OCI-LY7 (cell line): ENCODE data around the gene CD164L2. TPM values are rescaled to one million over a fixed set of nuclear protein-coding genes. Genes with fewer than 3 reads are reported as not detected.
A peak's percentile ranks its signal among the peaks of the same experiment; 100 is the strongest.

Source experiments
- BruUV-seq: library from RNA; stranded (reverse); fragments of 400-500 nt; replicated peaks from 2 replicates; lab custom pipeline; 2021; lab: Mats Ljungman, UMichigan
- CTCF ChIA-PET: fragments of 300-600 bp; sonication (Branson Sonifier 250); formaldehyde crosslinking; loops from one replicate; lab custom pipeline; 2022; ENCODE audit warnings: antibody characterized with exemption; ENCODE audit not compliant: unreplicated experiment; lab: Charles Lee
- POLR2A ChIA-PET: fragments of 300-600 bp; sonication (Branson Sonifier 250); formaldehyde crosslinking; loops from one replicate; lab custom pipeline; 2022; ENCODE audit warnings: antibody characterized with exemption; lab: Charles Lee
- DNase-seq: peaks from one replicate; pipeline ENCODE4 v3.0.0-alpha.2; 2015; ENCODE audit warnings: low spot score
- H2AFZ ChIP-seq: fragments of 200-600 bp; sonication (generic), shearing (Covaris generic); 2 replicates; pipeline ENCODE4 v1.6.1; 2014; ENCODE audit warnings: mild to moderate bottlenecking, antibody characterized with exemption, low read length, moderate library complexity
- H3K27ac ChIP-seq: fragments of 200-600 bp; sonication (generic); 2 replicates; pipeline ENCODE4 v1.5.1; 2014; ENCODE audit warnings: mixed run types, low read depth, mild to moderate bottlenecking, moderate library complexity, low read length, inconsistent platforms; ENCODE audit not compliant: poor library complexity, severe bottlenecking
- H3K36me3 ChIP-seq: fragments of 200-600 bp; sonication (generic); 2 replicates; pipeline ENCODE4 v1.6.1; 2014; ENCODE audit warnings: mild to moderate bottlenecking, antibody characterized with exemption, low read length, moderate library complexity, mixed read lengths; ENCODE audit not compliant: insufficient read depth
- H3K4me1 ChIP-seq: fragments of 200-600 bp; sonication (generic); 2 replicates; pipeline ENCODE4 v1.5.1; 2014; ENCODE audit warnings: mild to moderate bottlenecking, low read length; ENCODE audit not compliant: insufficient read depth, poor library complexity, severe bottlenecking
- H3K4me2 ChIP-seq: fragments of 200-600 bp; sonication (generic); 2 replicates; pipeline ENCODE4 v1.6.1; 2014; ENCODE audit warnings: mild to moderate bottlenecking, low read length
- H3K4me3 ChIP-seq: fragments of 200-600 bp; sonication (generic); 2 replicates; pipeline ENCODE4 v1.5.1; 2014; ENCODE audit warnings: mild to moderate bottlenecking, low read depth, low read length; ENCODE audit not compliant: poor library complexity, severe bottlenecking
- H3K79me2 ChIP-seq: fragments of 200-600 bp; sonication (generic); 2 replicates; pipeline ENCODE4 v1.6.1; 2016; ENCODE audit warnings: low read depth, mild to moderate bottlenecking, low read length, moderate library complexity, mixed read lengths; ENCODE audit not compliant: insufficient read depth
- H3K9me2 ChIP-seq: fragments of 200-600 bp; sonication (generic); 2 replicates; pipeline ENCODE4 v1.6.1; 2016; ENCODE audit warnings: mild to moderate bottlenecking, low read length, mixed read lengths; ENCODE audit not compliant: insufficient read depth
- H3K9me3 ChIP-seq: fragments of 200-600 bp; sonication (generic); 2 replicates; pipeline ENCODE4 v1.6.1; 2014; ENCODE audit warnings: mild to moderate bottlenecking, mixed run types, low read length, mixed read lengths
- H4K20me1 ChIP-seq: fragments of 200-600 bp; sonication (generic); 2 replicates; pipeline ENCODE4 v1.6.1; 2014; ENCODE audit warnings: mild to moderate bottlenecking, antibody characterized with exemption, low read length, moderate library complexity, mixed read lengths; ENCODE audit not compliant: insufficient read depth
- CTCF ChIP-seq: fragments of 200-600 bp; sonication (generic); conservative IDR thresholded peaks from 2 replicates; pipeline ENCODE4 v1.5.1; 2014; ENCODE audit warnings: mild to moderate bottlenecking, antibody characterized with exemption, low read length, moderate library complexity, mixed read lengths
- EZH2phosphoT487 ChIP-seq: fragments of 200-600 bp; sonication (generic); IDR thresholded peaks from 2 replicates; pipeline ENCODE4 v1.6.1; 2018; ENCODE audit warnings: low read depth, borderline replicate concordance, mild to moderate bottlenecking, mixed run types, antibody characterized with exemption, low read length, moderate library complexity, mixed read lengths
- intact Hi-C: fragments of 100-400 bp; cut with micrococcal nuclease; formaldehyde crosslinking; loops from one replicate; pipeline ENCODE4 v1.10.0; 2022; ENCODE audit not compliant: unreplicated experiment
- total RNA-seq, 2 experiments: library from RNA; depleted of rRNA in 1 of 2; stranded (reverse); fragments of >200 nt in 1 of 2; shearing (Covaris generic) in 1 of 2; gene quantifications; 2 replicates each; pipeline ENCODE4 v1.2.3, GENCODE V29; 2014 to 2022

Gene CD164L2
- total RNA-seq, 2 experiments from 2014 or later: not detected

GRCh38 chr1:27367160-27367650 is 15.9 kb downstream of the CD164L2 start:
- intact Hi-C loops: no loop called here
- no peak for TF ChIP-seq EZH2phosphoT487
- TF ChIP-seq CTCF: no peak
- Histone ChIP-seq H3K27ac (no peak overlapping the region), H3K9me3 (no peaks in the 10 kb centered on the region), H2AFZ (no peak overlapping the region), H3K36me3 (no peaks in the 10 kb centered on the region), H4K20me1 (no peaks in the 10 kb centered on the region), H3K4me3 (no peak overlapping the region), H3K9me2 (no peaks in the 10 kb centered on the region), H3K79me2 (no peaks in the 10 kb centered on the region), H3K4me1 (peaks cover 22% of the 10 kb centered on the region), H3K4me2 (no peak overlapping the region)
- CTCF ChIA-PET: interaction anchor here (0.7 kb wide), 1 partner anchor 169 kb away, joined by 3 read pairs; no protein-coding TSS in a partner anchor
- BruUV-seq: no TSS peak
- POLR2A ChIA-PET: no interaction called here
- no peak for DNase-seq

GRCh38 chr1:27366411-27367159 is 16.5 kb downstream of the CD164L2 start, which contains the start of gene MAP3K6:
MAP3K6 (minus strand) TSS chr1:27366961; CDS start chr1:27366597, 364 bp downstream.
- Histone ChIP-seq H3K4me2 (peak within 1 kb of the TSS; percentile 87), H3K36me3 (no peaks in the 10 kb centered on the region), H2AFZ (peak within 1 kb of the TSS; percentile 89), H3K4me3 (peak within 1 kb of the TSS; percentile 62), H3K27ac (no peak within 1 kb of the TSS), H3K9me2 (no peaks in the 10 kb centered on the region), H4K20me1 (no peaks in the 10 kb centered on the region), H3K79me2 (no peaks in the 10 kb centered on the region), H3K4me1 (peaks cover 22% of the 10 kb centered on the region), H3K9me3 (no peaks in the 10 kb centered on the region)
- CTCF ChIA-PET: interaction anchor here (0.7 kb wide), 1 partner anchor 170 kb away, joined by 3 read pairs; no protein-coding TSS in a partner anchor
- intact Hi-C loops: no loop called here
- POLR2A ChIA-PET: no interaction called here
- BruUV-seq: no TSS peak
- TF ChIP-seq CTCF (peak; percentile 52; the same call in 1 of the 2 replicates), EZH2phosphoT487 (no peak)
- no peak for DNase-seq
